WI38 (cell line): ENCODE measurements around the gene TMC6.

Experiments used
- H3K4me3 ChIP-seq: 2 replicates; pipeline ENCODE4 v1.5.1; 2011; ENCODE audit warnings: low read depth, mild to moderate bottlenecking, control low read depth, low read length
- CTCF ChIP-seq: IDR thresholded peaks from 2 replicates; pipeline ENCODE4 v1.5.1; 2012; ENCODE audit warnings: low read depth, mild to moderate bottlenecking, control low read depth, low read length

TMC6 gene

GRCh38 chr17:78164748-78165607 lies 36.4 kb upstream of the TMC6 start:
- no peak for TF ChIP-seq CTCF
- H3K4me3 ChIP-seq = no peak overlapping the region

GRCh38 chr17:78163881-78164747 lies 35.6 kb upstream of the TMC6 start:
- TF ChIP-seq CTCF = no peak
- no peak overlapping the region for H3K4me3 ChIP-seq

- no peak overlapping the region for H3K4me3 ChIP-seq
- TF ChIP-seq CTCF = no peak
Measured at GRCh38 chr17:78159575-78160158, 31.1 kb upstream of the TMC6 start.

- no peak overlapping the region for H3K4me3 ChIP-seq
- no peak for TF ChIP-seq CTCF
Measured at GRCh38 chr17:78154903-78155811, 26.6 kb upstream of the TMC6 start.

GRCh38 chr17:78151514-78152008 lies 23.0 kb upstream of the TMC6 start:
- no peak for TF ChIP-seq CTCF
- no peak overlapping the region for H3K4me3 ChIP-seq

GRCh38 chr17:78148286-78149016 lies 19.9 kb upstream of the TMC6 start:
- no peak overlapping the region for H3K4me3 ChIP-seq
- no peak for TF ChIP-seq CTCF
